Skeletal muscle satellite cell (primary cell): ENCODE results near the gene COP1.

Experiments used
- H3K27me3 ChIP-seq: 2 replicates; pipeline ENCODE4 v1.7.0; 2013; ENCODE audit warnings: low read length; ENCODE audit not compliant: control insufficient read depth, insufficient read depth
- H3K36me3 ChIP-seq: 2 replicates; pipeline ENCODE4 v1.7.0; 2013; ENCODE audit warnings: mild to moderate bottlenecking, control low read depth, low read length; ENCODE audit not compliant: insufficient read depth
- H3K4me1 ChIP-seq: 2 replicates; pipeline ENCODE4 v1.7.0; 2013; ENCODE audit warnings: low read length; ENCODE audit not compliant: control insufficient read depth, insufficient read depth
- H3K4me2 ChIP-seq: 2 replicates; pipeline ENCODE4 v1.7.0; 2013; ENCODE audit warnings: mild to moderate bottlenecking, low read length
- H3K4me3 ChIP-seq: 2 replicates; pipeline ENCODE4 v1.7.0; 2013; ENCODE audit warnings: low read length
- H3K9ac ChIP-seq: 2 replicates; pipeline ENCODE4 v1.7.0; 2013; ENCODE audit warnings: mild to moderate bottlenecking, low read depth, low read length, moderate library complexity
- H3K9me3 ChIP-seq: replicated peaks from 2 replicates; pipeline ENCODE4 v1.7.0; 2013; ENCODE audit warnings: mild to moderate bottlenecking, control low read depth, low read length

Gene COP1

GRCh38 chr1:176196728-176197127 is 10.4 kb downstream of the COP1 start:
- H3K36me3 ChIP-seq: no peaks in the 10 kb centered on the region
- H3K4me1 ChIP-seq: no peaks in the 10 kb centered on the region
- no peak overlapping the region for H3K4me2 ChIP-seq
- no peaks in the 10 kb centered on the region for H3K9me3 ChIP-seq
- no peak overlapping the region for H3K9ac ChIP-seq
- H3K4me3 ChIP-seq: no peak overlapping the region
- no peaks in the 10 kb centered on the region for H3K27me3 ChIP-seq

DNA sequence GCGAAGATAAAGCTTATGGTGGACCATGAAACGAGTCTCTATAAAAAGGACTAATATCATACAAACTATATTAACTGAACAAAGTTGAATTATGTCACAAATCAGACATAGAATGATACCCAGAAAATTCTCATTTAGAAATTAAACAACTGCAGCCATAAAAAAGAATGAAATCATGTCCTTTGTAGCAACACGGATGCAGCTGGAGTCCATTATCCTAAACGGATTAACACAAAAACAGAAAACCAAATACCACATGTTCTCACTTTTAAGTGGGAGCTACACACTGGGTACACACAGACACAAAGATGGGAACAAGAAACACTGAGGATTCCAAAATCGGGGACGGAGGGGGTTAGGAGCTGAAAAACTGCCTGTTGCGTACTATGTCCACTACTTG is 11.5 kb downstream of the COP1 start:
- Histone ChIP-seq H3K27me3 (no peaks in the 10 kb centered on the region), H3K4me2 (no peak overlapping the region)

DNA sequence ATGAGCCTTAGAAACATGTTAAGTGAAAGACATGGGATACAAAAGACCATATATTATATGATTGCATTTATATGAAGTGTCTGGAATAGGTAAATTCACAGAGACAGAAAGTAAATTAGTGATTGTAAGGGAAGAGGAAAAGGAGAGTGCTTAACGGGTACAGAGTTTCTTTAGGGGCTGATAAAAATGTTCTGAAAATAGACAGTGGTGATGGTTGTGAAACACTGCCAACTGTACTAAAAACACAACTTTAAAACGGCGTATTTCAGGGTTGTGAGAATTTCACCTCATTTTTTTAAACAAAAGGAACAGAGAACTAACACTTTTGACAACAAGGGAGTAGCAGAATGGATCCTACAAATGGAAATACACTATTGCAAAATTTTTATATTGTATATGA is 13.4 kb downstream of the COP1 start:
- Histone ChIP-seq H3K4me3 (no peak overlapping the region), H3K36me3 (no peaks in the 10 kb centered on the region), H3K9ac (no peak overlapping the region), H3K4me1 (no peaks in the 10 kb centered on the region), H3K4me2 (no peak overlapping the region), H3K9me3 (no peaks in the 10 kb centered on the region), H3K27me3 (no peaks in the 10 kb centered on the region)

More for the DNA sequence above, 11.5 kb downstream of the COP1 start:
- Histone ChIP-seq H3K4me3 (no peak overlapping the region), H3K4me1 (no peaks in the 10 kb centered on the region), H3K36me3 (no peaks in the 10 kb centered on the region), H3K9ac (no peak overlapping the region), H3K9me3 (no peaks in the 10 kb centered on the region)

DNA sequence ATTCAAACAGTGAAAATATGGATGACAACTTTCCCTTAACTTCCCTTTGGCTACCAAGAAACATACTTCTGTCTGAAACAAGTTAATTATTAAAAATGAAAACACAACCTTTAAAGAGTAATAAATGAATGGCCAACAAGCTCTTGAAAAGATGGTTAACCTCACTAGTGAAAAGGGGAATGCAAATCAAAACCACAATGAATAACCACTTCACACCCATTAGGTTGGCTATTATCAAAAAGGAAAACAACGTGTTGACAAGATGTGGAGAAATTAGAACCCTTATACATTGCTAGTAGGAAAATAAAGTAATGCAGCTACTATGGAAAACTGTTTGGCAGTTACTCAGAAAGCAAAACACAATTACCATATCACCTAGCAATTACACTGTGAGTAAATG is 14.1 kb downstream of the COP1 start:
- no peaks in the 10 kb centered on the region for H3K27me3 ChIP-seq
- no peaks in the 10 kb centered on the region for H3K9me3 ChIP-seq
- H3K4me3 ChIP-seq: no peak overlapping the region
- no peak overlapping the region for H3K4me2 ChIP-seq
- no peaks in the 10 kb centered on the region for H3K36me3 ChIP-seq
- no peak overlapping the region for H3K9ac ChIP-seq
- H3K4me1 ChIP-seq: no peaks in the 10 kb centered on the region

- no peaks in the 10 kb centered on the region for H3K4me1 ChIP-seq
- H3K36me3 ChIP-seq: peaks cover 2% of the 10 kb centered on the region
- no peak overlapping the region for H3K4me3 ChIP-seq
- no peaks in the 10 kb centered on the region for H3K27me3 ChIP-seq
- no peak overlapping the region for H3K9ac ChIP-seq
- no peaks in the 10 kb centered on the region for H3K9me3 ChIP-seq
- no peak overlapping the region for H3K4me2 ChIP-seq
Observed at GRCh38 chr1:176188604-176189003, 18.5 kb downstream of the COP1 start.

DNA sequence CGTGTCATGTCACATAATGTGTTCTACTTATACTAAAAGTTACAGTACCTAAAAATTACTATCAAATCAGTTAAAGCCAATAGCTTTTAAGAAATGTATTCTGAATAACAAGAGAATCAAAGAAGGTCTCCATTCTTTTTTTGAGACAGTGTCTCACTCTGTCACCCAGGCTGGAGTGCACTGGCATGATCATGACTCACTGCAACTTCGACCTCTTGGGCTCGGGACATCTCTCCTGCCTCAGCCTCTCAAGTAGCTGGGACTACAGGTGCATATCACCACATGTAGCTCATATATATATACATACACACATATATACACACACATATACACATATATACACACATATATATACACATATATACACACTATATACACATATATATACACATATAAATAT is 20.1 kb downstream of the COP1 start:
- no peaks in the 10 kb centered on the region for H3K9me3 ChIP-seq
- H3K4me1 ChIP-seq: no peaks in the 10 kb centered on the region
- H3K27me3 ChIP-seq: no peaks in the 10 kb centered on the region

DNA sequence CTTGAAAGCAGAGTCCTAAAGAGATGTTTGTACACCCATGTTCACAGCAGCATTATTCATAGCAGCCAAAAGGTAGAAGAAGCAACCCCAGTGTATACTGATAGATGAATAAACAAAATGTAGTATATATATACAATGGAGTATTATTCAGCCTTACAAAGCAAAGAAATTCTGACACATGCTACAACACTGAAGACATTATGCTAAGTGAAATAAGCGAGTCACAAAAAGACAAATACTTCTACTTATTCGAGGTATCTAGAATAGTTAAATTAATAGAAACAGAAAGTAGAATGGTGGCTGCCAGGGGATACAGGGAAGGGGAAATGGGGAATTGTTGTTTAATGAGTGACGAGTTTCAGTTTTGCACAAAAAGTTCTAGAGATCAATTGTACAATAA is 23.5 kb downstream of the COP1 start:
- Histone ChIP-seq H3K9ac (no peak overlapping the region), H3K4me2 (no peak overlapping the region), H3K9me3 (no peaks in the 10 kb centered on the region), H3K4me1 (no peaks in the 10 kb centered on the region), H3K27me3 (no peaks in the 10 kb centered on the region), H3K36me3 (peaks cover 13% of the 10 kb centered on the region), H3K4me3 (no peak overlapping the region)

More for the DNA sequence above, 20.1 kb downstream of the COP1 start:
- Histone ChIP-seq H3K9ac (no peak overlapping the region), H3K36me3 (peaks cover 7% of the 10 kb centered on the region), H3K4me2 (no peak overlapping the region), H3K4me3 (no peak overlapping the region)

DNA sequence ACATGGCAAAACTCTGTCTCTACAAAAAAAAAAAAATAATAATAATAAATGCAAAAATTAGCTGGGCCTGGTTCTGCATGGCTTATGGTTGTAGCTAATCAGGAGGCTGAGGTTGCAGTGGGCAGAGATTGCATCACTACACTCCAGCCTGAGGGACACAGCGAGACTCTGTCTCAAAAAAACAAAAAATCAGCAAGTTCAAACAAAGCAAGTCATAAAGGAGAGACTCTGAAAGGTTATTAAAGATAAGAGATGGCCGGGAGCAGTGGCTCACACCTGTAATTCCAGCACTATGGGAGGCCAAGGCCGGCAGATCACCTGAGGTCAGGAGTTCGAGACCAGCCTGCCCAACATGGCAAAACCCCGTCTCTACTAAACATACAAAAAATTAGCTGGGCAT is 28.8 kb downstream of the COP1 start:
- Histone ChIP-seq H3K4me3 (no peak overlapping the region), H3K9me3 (no peaks in the 10 kb centered on the region), H3K4me2 (no peak overlapping the region), H3K27me3 (no peaks in the 10 kb centered on the region), H3K4me1 (peaks cover 7% of the 10 kb centered on the region), H3K36me3 (peaks cover 9% of the 10 kb centered on the region), H3K9ac (no peak overlapping the region)

- Histone ChIP-seq H3K9me3 (no peaks in the 10 kb centered on the region), H3K36me3 (peaks cover 7% of the 10 kb centered on the region), H3K4me3 (no peak overlapping the region), H3K4me1 (peaks cover 7% of the 10 kb centered on the region), H3K9ac (no peak overlapping the region), H3K4me2 (no peak overlapping the region), H3K27me3 (no peaks in the 10 kb centered on the region)
Observed at GRCh38 chr1:176177764-176178163, 29.3 kb downstream of the COP1 start.

DNA sequence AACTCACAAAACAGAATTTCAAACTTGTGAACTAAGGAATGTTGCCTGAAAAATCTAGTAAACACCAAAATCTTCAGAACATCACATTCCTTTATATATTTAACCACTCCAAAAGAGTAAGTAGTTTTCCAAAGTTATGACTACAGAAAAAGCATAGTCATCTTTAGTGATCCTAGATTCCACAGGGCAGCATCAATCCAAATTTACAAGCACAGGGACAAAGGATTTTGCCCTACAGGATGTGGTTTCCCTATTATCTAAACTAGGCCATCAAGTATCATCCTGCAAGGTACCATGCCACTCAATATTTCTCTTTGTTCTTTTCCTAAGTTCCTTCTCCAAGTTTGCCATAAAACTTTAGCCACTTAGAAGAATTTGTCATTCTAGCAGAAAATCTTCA is 33.0 kb downstream of the COP1 start:
- Histone ChIP-seq H3K36me3 (peaks cover 15% of the 10 kb centered on the region), H3K27me3 (no peaks in the 10 kb centered on the region), H3K4me3 (no peak overlapping the region), H3K9me3 (no peaks in the 10 kb centered on the region), H3K4me2 (peak overlapping the region; percentile 16), H3K4me1 (peaks cover 7% of the 10 kb centered on the region), H3K9ac (no peak overlapping the region)

DNA sequence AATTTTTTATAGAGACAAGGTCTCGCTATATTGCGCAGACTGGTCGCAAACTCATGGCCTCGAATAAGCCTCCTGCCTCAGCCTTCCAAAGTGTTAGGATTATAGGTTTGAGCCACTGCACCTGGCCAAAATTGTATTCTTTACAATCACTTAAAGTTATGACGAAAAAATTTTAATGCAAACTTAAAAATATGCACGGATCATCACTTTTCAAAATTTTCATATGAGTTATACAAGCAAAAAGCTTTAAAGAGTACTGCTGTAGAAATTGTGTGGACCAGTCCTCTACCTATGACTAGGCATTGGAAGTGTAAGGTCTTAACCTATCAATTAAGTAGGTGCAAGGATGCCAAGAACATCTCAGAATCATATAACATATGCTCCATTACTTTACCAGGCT is 34.9 kb downstream of the COP1 start:
- Histone ChIP-seq H3K4me2 (no peak overlapping the region), H3K4me1 (peaks cover 7% of the 10 kb centered on the region), H3K9ac (no peak overlapping the region), H3K36me3 (peaks cover 15% of the 10 kb centered on the region), H3K4me3 (no peak overlapping the region), H3K27me3 (no peaks in the 10 kb centered on the region), H3K9me3 (no peaks in the 10 kb centered on the region)

GRCh38 chr1:176167210-176167609 is 39.9 kb downstream of the COP1 start:
- H3K4me3 ChIP-seq: no peak overlapping the region
- no peak overlapping the region for H3K9ac ChIP-seq
- H3K4me2 ChIP-seq: no peak overlapping the region
- no peaks in the 10 kb centered on the region for H3K9me3 ChIP-seq
- peaks cover 19% of the 10 kb centered on the region for H3K36me3 ChIP-seq
- no peaks in the 10 kb centered on the region for H3K4me1 ChIP-seq
- no peaks in the 10 kb centered on the region for H3K27me3 ChIP-seq
